Right lobe of liver (tissue), 6 donors: ENCODE data around the gene NUP93. TPM values are rescaled to one million over a fixed set of nuclear protein-coding genes. Genes with fewer than 3 reads are reported as not detected.

Source experiments
- ATAC-seq, 4 donors: fragments of 200-7000 bp; cut with Tn5 transposase; one replicate each; pipeline ENCODE4 v1.9.1; 2020; ENCODE audit warnings: mild to moderate bottlenecking in 4 of 4, moderate library complexity in 4 of 4
- DNase-seq, 3 donors: peaks; one replicate each; pipeline ENCODE4 v3.0.0-alpha.2; 2020
- H3K27ac ChIP-seq, 3 donors: fragments of 200-600 bp; one replicate each; pipeline ENCODE4 v1.8.0; 2022
- H3K27me3 ChIP-seq, 2 donors: fragments of 200-600 bp; one replicate each; pipeline ENCODE4 v1.8.0; 2022
- H3K36me3 ChIP-seq, 4 donors: fragments of 200-600 bp; sonication (generic) in 1 of 4; one replicate each; pipeline versions ENCODE4 v1.5.1 to v1.8.0; 2017 to 2022; ENCODE audit warnings: control low read depth in 1 of 4
- H3K4me1 ChIP-seq, 4 donors: fragments of 200-600 bp; sonication (generic) in 1 of 4; one replicate each; pipeline versions ENCODE4 v1.5.1 to v1.8.0; 2017 to 2022; ENCODE audit warnings: control low read depth in 1 of 4
- H3K4me3 ChIP-seq, 3 donors: fragments of 200-600 bp; one replicate each; pipeline ENCODE4 v1.8.0; 2022
- H3K9me3 ChIP-seq, 4 donors: fragments of 200-600 bp; sonication (generic) in 1 of 4; one replicate each; pipeline versions ENCODE4 v1.5.1 to v1.8.0; 2017 to 2022; ENCODE audit warnings: control low read depth in 1 of 4
- POLR2A ChIP-seq: fragments of 450-650 bp; IDR thresholded peaks from one replicate; pipeline ENCODE4 v1.6.1; 2017; ENCODE audit warnings: antibody characterized with exemption, mild to moderate bottlenecking
- WGBS: methylation state at CpG from one replicate; pipeline ENCODE4 v1.1.6; 2018; ENCODE audit warnings: low coverage, low lambda C conversion rate; ENCODE audit not compliant: insufficient coverage; ENCODE audit errors: missing lambda C conversion rate; 5-methylcytosine and 5-hydroxymethylcytosine counted together
- intact Hi-C, 2 donors: fragments of 100-400 bp; cut with DNase I; formaldehyde crosslinking; loops; one replicate each; pipeline versions ENCODE4 v1.11.2 to v1.14.1; 2022
- total RNA-seq, 6 experiments: library from RNA; depleted of rRNA in 2 of 6; stranded (reverse); fragments of >200 nt in 2 of 6; fragmentation: NEBNext Ultra II Directional in 3 of 6; extraction: Animal tissue kit (Norgen Biotek cat#: 25700) in 3 of 6; gene quantifications; one replicate each; pipeline versions ENCODE4 v1.1.0 to v1.2.4, GENCODE V29; 2016 to 2023
- TF ChIP-seq, protein P1 (sequence below), 4 donors: fragments of 200-600 bp in 3 of 4; fragments of 450-650 bp in 1 of 4; IDR thresholded peaks; one replicate each; pipeline versions ENCODE4 v1.5.1 to v1.8.0; 2016 to 2022; ENCODE audit warnings: antibody characterized with exemption in 4 of 4, mild to moderate bottlenecking in 2 of 4
- donor health status: DM: no; HTN: yes; CAD: no.
- donor health status: DM: no; HTN: no; CAD: no.
- donor health status: DM: no; HTN: no; CAD: no.
- donor health status: DM: no; HTN: yes; CAD: no.
- donor health status: DM: no; HTN: yes; CAD: no.

Gene NUP93
- total RNA-seq, 6 experiments from 2014 or later: 8.3 to 17.0 (median 12.8) TPM

DNA sequence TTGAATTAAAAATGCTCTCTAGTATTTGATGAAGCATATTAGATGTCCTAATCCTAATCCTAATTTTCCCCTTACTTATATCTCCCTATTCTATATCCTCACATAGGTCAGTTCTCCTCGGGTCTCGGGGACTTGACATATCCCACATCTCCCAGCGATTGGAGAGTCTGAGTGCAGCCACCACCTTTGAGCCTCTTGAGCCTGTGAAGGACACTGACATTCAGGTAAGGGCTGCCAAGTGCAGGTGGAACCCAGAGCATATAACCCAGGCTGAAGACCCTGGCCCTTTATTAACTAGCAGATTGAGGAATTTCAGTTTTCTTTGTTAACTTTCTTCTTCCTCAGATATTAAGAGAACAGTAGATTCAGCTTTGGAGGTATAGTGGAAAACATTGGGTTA is 28.5 kb downstream of the NUP93 start:
- intact Hi-C loops: no loop called here
- no peak overlapping the region for H3K27ac ChIP-seq
- no peak for DNase-seq
- H3K4me1 ChIP-seq: no peaks in the 10 kb centered on the region
- H3K27me3 ChIP-seq: no peaks in the 10 kb centered on the region
- TF ChIP-seq POLR2A: no peak
- TF ChIP-seq, protein P1, sequence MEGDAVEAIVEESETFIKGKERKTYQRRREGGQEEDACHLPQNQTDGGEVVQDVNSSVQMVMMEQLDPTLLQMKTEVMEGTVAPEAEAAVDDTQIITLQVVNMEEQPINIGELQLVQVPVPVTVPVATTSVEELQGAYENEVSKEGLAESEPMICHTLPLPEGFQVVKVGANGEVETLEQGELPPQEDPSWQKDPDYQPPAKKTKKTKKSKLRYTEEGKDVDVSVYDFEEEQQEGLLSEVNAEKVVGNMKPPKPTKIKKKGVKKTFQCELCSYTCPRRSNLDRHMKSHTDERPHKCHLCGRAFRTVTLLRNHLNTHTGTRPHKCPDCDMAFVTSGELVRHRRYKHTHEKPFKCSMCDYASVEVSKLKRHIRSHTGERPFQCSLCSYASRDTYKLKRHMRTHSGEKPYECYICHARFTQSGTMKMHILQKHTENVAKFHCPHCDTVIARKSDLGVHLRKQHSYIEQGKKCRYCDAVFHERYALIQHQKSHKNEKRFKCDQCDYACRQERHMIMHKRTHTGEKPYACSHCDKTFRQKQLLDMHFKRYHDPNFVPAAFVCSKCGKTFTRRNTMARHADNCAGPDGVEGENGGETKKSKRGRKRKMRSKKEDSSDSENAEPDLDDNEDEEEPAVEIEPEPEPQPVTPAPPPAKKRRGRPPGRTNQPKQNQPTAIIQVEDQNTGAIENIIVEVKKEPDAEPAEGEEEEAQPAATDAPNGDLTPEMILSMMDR (IDR thresholded peaks at IDR 0.05): no peak
- no peaks in the 10 kb centered on the region for H3K9me3 ChIP-seq
- WGBS: 93% methylated on average over 3 of the region's 3 CpGs
- no peak overlapping the region for H3K4me3 ChIP-seq
- H3K36me3 ChIP-seq: peaks cover 0 to 7% (median 3%) of the 10 kb centered on the region in 4 donors
- ATAC-seq: no peak

- H3K27ac ChIP-seq: no peak overlapping the region
- intact Hi-C loops: no loop called here
- H3K9me3 ChIP-seq: no peaks in the 10 kb centered on the region
- no peak overlapping the region for H3K4me3 ChIP-seq
- ATAC-seq (no peak), DNase-seq (no peak)
- WGBS: 70% methylated on average over 4 of the region's 4 CpGs
- H3K27me3 ChIP-seq: no peaks in the 10 kb centered on the region
- peaks cover 0 to 7% (median 3%) of the 10 kb centered on the region in 4 donors for H3K36me3 ChIP-seq
- H3K4me1 ChIP-seq: no peaks in the 10 kb centered on the region
- TF ChIP-seq, protein P1 (IDR thresholded peaks at IDR 0.05): no peak
- TF ChIP-seq POLR2A: no peak
These were observed 29.0 kb downstream of the NUP93 start for GRCh38 chr16:56758930-56759329.

DNA sequence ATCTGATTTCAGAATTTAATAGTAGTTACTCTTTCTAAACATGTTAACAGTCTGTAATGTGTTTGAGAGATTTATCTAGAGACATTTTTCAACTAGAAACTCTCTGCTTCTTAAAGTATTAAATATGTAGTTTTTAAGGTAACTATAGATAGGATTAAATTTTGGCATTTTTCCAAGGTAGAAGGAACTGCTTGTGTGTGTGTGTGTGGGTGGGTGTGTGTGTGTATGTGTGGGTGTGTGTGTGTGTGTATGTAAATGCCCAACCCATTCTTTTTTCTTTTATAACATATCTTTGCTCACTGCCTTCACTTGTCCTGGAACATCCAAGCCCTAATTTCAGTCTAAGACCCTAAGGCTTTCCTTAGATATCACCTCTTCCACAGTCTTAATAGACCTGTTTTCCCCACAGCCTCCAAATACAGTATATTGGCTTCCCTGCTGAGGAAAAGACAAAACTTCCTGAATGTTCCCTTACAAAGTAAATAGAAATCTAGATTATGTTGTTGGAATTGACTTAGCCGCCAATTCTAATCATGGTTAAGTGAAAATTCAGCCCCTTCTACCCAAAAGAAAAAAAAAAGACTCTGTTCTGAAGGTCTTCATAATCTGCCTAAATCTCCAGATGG is 33.5 kb downstream of the NUP93 start:
- H3K27ac ChIP-seq: no peak overlapping the region

DNA sequence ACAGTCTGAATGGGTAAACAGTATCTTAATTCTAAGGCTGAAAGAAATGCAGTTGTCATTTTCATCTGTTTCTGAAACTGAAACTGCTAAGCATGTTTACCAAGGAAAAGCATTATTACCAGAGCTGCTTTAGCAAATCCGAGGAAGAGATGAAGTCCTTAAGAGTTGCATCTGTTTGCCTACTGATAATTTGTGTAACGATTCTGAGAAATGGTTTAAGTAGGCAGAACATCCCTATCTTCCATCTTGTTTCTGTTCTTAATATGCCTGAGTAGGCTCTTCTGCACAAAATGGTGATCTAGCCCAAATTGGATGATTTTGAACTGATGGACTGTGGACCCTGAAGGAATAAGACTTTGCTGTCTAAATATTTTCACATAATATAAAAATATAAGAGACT is 34.9 kb downstream of the NUP93 start:
- intact Hi-C loops: no loop called here
- no peaks in the 10 kb centered on the region for H3K4me1 ChIP-seq
- H3K27ac ChIP-seq: no peak overlapping the region
- no peaks in the 10 kb centered on the region for H3K9me3 ChIP-seq
- WGBS: 61% methylated on average over 2 of the region's 2 CpGs
- DNase-seq (no peak), ATAC-seq (no peak)
- H3K27me3 ChIP-seq: no peaks in the 10 kb centered on the region
- H3K36me3 ChIP-seq: peaks cover 0 to 5% (median 0%) of the 10 kb centered on the region in 4 donors
- no peak for TF ChIP-seq POLR2A
- TF ChIP-seq, protein P1 (IDR thresholded peaks at IDR 0.05): no peak
- H3K4me3 ChIP-seq: no peak overlapping the region

More for the DNA sequence above, 33.5 kb downstream of the NUP93 start:
- H3K4me3 ChIP-seq: no peak overlapping the region
- no peak for DNase-seq
- whole genome bisulfite sequencing: 82% methylated on average over 1 of the region's 1 CpG
- H3K9me3 ChIP-seq: no peaks in the 10 kb centered on the region
- H3K4me1 ChIP-seq: no peaks in the 10 kb centered on the region
- peaks cover 0 to 7% (median 3%) of the 10 kb centered on the region in 4 donors for H3K36me3 ChIP-seq
- ATAC-seq: no peak
- no peak for TF ChIP-seq POLR2A
- TF ChIP-seq, protein P1 (IDR thresholded peaks at IDR 0.05): no peak
- intact Hi-C loops: no loop called here
- H3K27me3 ChIP-seq: no peaks in the 10 kb centered on the region
